HG02678 (cell line): Measurements from ENCODE around the gene C10orf105.

Experiments
- ATAC-seq: cut with Tn5 transposase; IDR thresholded peaks from one replicate; pipeline ENCODE4 v1.9.1; 2021; ENCODE audit warnings: mild to moderate bottlenecking, moderate library complexity; ENCODE audit not compliant: unreplicated experiment

Gene C10orf105

DNA sequence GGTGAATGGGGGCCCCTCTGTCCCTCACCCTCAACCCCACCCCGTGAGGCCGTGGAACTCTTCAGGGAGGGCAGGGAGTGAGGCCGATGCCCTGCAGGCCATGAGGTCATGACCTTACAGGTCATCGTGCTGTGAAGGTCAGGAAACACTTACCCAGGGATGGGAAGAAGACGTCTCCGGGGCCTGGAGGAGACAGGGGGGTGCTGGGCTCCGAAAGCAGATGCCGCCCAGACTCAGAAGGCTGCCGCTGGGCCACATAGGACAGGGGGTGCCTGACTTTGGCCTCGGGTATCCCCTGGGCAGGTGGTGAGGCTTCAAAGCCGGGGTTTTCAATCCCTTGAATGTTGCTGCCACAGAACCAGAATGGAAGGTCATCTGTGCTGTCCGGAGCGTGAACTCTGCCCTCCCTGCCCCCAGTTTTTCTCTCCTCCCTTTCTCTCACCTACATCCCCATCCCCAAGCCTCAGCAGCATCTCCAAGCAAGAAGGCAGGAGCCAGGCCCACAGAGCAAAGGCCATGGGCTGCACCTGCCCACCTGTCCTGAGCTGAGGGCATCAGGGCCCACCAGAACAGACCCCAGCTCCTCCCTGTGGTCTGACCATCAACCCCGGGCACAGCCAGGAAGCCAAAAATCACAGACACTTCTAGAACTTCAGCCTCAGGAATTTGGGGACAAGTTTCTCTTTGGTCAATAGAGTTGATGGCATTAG lies 32.1 kb upstream of the C10orf105 start:
- ATAC-seq: no peak

DNA sequence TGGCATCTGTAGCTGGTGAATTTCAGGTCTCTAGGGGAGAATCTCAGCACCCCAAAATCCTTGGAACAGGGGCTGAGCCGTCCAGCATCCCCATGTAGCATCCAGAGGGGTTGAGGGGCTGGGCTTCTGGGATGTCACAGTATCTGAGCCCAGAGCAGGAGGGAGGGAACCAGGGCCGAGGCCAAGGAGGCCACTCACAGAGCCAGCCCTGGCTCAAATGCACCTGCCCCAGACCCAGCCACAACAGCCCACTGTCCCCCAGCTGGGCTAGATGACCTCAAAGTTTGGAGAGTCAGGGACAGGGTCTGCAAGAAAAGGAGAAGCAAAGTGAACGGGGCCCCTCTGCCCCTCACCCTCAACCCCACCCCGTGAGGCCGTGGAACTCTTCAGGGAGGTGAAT lies 31.4 kb upstream of the C10orf105 start:
- no peak for ATAC-seq

DNA sequence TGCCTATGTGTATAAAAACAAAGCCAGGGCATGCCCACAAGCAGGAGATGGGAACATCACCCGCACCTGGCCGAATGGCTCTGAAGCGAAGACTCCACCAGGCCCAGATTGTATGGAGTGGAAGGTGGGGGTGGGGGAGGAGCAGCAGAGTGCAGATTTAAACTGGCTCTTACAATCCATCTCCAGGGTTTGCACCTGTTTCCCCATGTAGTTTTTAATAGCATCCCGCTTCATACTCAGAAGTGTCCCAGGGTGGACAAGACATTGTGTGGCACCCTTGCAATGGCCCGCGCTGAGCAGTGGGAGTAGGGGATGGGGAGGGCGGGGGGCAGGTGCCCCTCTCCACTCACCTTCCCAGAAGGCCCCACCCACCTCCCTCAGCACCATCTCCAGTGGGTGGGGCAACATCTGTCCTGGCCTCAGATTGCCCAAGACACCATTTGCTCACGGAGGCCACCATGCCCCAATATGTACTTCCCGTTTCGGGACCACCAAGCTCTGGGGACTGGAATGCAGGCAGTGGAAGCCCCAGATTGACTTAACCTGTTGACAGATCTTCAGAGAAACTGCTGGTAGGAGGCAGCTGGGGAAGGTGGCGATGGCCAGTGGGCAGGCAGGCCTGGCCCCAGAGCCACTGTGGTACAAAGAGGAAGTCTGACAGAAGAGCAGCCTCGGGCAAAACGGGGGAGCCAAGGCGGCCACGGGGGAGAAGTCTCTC lies 30.7 kb upstream of the C10orf105 start:
- ATAC-seq: no peak

DNA sequence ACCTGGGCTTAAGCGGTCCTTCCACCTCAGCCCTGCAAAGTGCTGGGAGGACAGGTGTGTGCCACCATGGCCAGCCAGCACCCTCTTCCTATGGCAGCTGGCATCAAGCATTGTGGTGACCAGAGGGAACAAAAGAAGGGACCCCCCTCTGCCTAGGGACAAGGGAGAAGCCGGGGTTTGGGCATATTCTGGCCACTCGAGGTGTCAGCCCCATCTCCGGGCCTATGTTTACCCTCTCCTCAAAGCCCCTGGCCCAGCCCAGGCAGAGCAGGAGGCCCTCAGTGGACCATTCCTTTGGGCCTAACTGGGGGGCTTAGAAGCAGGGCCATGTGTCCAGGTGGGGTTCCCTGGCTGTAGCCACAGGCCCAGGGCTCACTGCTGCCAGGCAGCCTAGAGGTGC lies 29.8 kb upstream of the C10orf105 start:
- ATAC-seq: no peak

DNA sequence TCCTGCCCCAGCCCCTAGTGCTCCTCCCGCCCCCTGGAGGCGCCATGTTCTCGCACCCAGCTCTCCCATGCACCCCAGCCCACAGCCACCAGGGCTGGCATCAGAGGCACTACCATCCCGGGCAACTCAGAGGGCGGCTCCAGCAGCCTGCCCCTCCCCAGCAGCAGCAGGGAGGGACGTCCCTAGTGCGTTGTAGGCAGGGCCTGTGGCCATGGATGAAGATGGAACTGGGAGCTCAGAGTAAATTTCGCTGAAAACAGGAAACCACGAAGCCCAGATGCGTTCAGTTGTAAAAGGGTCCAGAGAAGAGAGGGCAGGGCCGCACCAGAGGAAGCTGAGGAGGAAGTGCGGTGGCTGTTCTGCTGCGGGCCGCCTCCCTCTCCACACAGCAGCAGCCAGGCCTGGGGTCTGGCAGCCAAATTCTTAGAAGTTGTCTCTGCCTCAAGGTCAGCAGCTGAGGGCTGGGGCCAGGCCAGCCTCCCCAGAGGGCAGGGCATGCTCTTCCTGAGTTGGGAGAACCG lies 29.2 kb upstream of the C10orf105 start:
- peak; percentile 59 for ATAC-seq

DNA sequence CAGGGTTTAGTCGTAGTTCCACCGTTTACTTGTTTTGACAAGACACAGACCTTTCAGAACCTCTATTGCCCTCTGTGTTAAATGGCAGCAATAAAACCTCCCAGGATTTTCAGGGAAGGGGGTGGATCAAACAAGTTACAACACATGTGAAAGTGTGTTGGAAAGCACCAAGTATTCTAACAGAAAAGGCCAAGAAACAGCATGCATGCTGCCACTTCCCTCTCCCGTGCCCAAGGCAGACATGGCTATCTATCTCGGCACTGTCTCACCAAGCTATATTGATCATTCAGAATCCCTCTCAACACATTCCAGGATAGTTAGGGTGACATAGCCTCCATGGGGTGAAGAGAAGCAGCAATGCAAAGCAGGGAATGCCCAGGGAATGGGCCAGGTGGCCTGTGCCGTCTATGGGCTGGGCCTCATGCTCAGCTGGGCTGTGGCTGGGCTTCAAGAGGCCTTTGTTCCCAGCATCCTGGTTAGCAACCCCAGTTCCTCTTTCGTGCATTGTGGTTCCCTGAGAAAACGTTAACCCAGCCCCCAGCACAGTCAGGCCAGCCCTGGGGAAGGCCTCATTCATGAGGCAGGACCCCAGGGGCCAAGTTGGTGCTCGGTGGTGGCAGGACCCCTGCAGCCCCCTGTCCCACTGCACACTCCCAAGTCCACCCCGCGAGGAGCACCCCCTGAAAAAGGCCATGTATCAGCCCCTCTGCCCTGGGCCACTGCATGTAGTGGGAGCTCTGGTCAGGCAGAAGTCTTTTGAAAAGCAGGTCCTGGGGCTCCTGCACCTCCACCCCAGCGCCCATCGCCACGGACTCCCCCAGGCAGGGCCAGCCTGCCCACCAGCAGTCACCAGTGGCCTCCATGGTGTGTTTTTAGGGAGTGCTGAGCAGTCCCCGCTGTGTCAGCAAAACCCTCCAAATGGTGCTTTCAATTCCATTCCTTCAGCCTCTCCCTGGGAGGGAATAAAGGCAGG lies 28.3 kb upstream of the C10orf105 start:
- no peak for ATAC-seq

DNA sequence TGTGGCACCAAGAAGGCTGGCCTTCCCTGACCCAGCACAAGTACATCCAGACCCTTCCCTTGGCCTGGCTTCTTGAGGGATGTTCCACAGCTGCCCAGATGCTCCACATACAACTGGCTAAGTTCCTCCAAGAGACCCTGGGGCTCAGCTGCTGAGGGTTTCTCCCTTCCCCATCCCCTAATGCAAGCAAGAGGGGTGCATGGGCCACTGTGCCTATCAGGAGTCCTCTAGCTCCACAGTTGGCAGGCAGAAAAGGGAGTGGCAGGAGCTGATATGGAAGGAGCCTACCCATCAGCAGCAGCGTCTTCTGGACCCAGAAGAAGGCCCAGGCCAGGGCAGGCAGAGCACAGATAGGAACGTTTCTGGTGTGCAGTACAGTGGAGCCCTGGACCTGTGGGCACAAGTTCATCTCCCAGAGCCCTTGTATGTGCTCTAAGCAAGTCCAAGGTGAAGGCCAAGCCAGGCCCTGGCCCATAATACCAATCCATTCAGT lies 27.5 kb upstream of the C10orf105 start:
- ATAC-seq: no peak

DNA sequence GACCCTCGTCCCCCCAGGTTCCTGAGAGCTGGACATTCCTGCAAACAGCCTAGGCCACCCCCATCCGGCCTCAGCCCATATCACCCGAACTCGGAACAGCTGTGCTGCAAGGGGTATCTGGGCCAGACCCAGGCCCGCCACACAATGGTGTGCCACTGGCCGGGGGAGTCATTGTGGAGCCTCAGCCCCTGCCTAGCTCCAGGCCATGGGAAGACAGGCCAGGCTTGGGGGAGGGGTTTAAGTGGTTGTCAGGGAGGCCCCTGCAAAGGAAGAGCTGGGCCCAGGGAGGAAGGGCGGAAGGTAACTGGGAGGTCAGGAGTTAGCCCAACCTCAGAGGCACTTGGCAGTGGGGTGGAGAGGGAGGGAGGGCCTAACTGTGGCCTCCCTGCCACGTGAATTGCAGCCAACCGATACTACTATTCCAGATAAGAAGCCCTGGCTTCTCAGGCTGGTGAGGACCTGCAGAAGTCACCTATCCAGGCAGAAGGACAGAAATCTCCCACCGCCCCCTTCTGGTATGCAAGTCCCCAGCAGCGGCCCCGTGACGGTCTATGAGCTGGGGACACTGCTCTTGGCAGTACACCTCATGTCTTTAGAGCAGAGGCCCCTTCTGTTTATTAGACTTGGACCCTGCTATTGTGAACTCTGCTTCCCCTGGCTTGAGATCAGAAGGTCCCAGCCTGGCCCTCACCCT lies 26.9 kb upstream of the C10orf105 start:
- no peak for ATAC-seq

DNA sequence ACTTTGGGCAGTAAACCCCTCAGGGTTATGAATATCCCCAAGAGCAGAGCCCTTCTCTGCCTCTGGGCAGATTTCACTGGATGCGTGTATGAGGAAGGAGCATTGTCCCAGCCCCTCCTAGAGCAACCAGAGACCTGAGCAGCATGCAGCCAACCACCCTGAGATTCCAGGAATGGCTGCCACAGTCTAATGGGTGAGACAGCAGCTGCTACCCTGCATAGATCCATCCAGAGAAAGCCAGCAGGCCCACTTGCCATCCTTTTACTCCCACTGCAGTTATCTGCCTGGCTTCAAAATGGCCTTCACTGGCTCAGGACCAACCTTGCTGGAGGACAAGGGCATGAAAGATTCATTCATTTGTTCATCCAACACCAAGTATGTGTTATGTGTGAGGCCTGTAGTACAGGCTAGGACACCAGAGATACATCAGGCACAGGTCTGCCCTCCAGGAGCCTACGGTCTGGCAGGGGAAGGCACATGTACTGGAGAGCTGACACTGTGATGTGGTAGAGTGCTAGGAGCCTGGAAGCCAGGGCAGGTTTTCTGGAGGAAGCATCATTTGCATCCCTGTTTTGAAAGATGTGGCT lies 26.2 kb upstream of the C10orf105 start:
- no peak for ATAC-seq

DNA sequence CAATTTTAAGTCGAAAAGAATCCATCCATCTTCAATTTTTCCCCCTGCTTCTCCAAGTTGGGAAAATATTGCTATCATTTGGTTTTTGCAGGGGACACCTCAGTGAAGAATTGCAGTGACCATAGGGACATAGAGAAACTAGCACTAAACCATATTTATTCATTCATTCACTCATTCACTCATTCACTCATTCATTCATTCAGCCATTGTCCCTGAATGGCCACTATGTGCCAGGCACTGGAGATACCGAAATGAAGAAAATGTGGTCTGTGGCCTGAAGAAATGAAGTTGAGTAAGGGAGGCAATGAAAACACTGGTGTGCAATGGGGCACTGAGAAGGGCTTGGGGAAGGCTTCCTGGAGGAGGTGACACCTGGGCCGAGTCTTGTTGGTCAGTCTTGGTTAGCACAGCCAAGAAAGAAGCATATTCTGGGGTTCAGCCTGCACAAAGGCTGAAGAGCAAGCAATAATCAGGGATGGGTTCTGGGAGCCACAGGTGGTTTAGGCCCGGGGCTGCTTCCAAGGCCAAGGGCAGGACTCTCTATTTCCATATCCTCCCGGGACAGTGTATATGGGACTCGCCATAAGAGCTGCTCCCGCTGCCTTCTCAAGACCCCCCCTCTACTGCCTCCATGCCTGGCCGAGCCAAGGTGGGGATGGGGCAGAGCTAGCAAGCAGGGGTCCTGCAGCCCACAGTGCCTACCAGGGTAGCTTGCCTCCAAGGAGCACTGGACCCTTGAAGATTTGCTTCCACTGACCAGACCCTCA lies 25.5 kb upstream of the C10orf105 start:
- no peak for ATAC-seq

DNA sequence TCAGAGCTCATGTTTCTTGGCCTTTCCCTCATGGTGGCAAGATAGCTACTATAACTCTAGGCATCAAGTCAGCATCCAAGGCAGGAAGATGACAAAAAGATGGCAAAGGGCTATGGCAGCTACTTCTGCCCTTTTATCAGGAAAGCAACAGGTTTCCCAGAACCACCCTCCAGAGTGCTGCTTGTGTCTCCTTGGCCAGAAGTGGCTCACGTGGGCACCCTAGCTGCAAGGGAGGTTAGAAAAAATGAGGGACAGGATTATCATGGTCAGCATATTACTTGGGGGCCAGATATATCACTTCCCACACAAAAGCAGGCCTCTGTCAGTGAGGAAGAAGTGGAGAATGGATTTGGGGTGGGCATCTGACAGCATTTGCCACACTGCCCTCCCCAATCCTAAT lies 24.3 kb upstream of the C10orf105 start:
- no peak for ATAC-seq

DNA sequence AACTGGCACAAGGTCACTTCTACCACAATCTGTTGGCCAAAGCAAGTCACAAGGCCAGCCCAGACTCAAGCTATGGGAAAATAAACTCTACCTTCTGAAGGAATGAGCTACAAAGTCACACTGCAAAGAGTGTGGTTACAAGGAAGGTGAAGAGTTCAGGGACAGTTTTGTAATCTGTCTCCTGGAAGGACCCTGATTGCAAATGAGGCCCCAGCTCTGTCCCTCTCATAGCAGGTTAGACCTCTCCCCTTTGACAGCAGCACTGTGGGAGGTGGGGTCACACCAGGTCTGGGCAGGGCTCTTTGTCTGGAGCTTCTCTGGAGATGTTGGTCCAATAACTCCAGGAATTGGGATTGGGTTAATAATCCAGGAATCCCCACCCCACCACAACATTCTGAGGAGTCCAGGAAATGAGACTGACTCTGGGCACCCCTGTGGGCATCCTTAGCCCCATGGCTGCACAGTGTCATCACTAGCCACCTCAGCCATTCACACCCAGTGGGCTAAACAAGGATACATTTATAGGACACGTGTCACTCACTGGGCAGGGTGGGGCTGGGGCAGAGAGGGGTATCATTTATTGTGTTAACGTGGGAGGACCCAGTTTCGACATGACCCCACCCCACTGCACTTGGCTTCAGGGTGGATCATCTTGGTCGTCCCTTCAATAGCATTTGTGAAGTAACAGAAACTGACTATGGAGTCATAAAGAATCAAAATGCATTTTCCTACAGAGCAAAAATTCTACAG lies 23.7 kb upstream of the C10orf105 start:
- ATAC-seq: no peak

DNA sequence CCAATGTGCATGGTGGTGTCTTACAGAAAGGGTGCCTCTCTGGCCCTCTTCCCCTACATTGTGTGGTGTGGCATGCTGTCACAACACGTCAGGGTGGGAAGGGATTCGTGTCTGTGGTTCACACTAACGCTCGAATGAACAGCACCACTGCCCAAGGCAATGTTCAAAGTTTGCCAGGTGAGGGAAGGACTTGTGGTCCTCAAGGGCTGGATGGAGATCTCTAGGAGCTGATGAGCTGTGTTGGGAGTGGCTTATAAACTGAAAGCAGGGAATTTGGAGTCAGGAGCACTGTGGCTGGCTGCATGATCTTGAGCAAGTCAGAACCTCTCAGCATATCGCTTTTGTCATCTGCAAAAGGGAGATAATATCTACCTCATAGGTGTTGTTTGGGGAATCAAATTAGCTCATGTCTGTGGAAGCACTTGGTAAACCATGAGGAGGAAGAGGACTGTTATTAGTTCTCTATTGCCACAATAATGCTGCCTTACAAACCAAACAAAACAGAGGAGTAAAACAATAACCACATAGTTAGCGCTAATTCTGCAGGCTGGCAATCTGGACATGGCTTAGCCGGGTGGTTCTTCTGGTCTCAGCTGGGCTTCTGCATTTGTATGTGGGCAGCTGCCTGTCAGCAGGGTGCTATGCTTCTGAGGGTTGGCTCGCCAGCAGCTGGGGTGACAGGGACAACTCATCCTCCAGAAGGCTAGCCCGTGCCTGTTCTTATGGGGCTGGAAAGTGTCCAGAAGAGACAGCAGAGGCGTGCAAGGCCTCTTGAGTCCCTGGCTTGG lies 22.9 kb upstream of the C10orf105 start:
- ATAC-seq: no peak

DNA sequence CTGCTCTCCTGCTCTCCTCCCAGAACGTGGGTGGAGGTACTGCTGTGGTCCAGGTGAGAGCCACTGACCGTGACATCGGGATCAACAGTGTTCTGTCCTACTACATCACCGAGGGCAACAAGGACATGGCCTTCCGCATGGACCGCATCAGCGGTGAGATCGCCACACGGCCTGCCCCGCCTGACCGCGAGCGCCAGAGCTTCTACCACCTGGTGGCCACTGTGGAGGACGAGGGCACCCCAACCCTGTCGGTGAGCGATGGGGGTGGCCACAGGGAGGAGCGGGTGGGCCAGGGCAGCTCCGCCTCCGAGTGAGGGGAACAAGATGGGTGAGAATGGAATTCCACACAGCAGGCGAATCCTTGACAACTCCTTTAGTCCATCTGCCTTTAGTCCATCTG lies 22.1 kb upstream of the C10orf105 start:
- no peak for ATAC-seq

DNA sequence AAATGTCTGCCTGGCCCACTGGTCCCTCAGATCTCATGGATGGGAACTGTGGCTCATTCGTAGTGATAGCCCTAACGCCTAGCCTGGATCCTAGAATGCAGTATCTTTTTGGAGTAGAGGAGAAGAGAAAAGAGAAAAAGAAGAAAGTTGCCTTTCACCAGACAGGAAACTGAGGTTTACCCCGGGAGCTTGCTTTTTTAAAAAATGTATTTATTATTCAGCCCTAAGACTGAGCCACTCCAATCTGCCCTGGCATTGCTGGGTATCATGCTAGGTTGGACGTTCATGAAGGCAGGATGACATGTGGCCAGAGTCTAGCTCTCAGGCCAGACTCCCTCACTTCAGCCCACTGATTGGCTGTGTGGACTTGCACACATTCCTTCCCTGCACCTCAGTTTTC lies 21.5 kb upstream of the C10orf105 start:
- ATAC-seq: no peak

DNA sequence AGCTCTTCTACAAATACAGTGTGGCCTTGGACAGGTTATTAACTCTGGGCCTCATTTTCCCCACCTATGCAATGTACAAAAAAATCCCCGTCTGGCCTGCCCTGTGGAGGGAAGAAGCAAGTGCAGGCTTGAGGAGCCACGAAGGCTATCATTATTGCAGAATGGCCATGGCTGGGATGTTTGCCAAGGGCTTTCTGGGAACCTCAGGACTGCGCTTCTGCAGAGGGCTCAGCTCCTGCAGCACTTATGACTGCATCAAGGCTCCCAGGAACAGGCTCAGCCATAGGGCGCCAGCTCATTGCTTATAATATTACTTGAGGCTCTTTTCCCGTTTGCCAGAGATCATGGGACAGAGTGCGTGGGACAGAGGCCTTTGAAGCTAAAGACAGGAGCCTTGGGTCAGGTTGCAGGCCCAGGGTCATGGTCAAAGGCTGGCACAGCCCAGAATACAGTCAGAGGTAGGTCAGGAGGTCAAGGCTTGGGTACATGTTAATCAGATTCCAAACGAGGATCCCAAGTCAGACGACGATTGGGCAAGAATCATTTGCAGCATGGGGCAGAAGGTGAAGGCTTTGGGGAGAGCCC lies 20.6 kb upstream of the C10orf105 start:
- no peak for ATAC-seq

DNA sequence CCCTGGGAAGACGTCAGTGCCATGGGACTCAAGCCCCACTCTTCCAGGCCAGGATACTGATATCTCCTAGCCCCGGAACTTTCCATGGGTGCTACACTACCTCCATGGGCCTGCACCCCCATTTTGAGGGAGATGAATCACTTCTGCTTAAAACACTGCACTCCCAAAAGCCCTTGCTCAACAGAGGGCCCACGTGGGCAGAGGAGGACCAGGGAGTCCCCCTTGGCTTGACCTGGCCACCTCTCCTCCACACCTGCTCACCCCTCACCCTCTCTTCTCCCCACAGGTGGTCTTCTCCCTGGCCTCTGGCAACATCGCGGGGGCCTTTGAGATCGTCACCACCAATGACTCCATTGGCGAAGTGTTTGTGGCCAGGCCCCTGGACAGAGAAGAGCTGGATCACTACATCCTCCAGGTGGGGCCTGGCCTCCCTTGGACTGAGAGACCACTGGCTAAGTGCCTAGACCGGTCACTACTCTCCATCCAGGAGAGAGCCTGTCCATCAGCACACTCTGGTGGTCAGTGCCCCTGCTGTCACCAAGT lies 19.9 kb upstream of the C10orf105 start:
- no peak for ATAC-seq
